A673 (cell line): ENCODE results near the gene PCYT1B. TPM values are rescaled to one million over a fixed set of nuclear protein-coding genes. Genes with fewer than 3 reads are reported as not detected.
A peak's percentile ranks its signal among the peaks of the same experiment; 100 is the strongest.

ENCODE experiments used
- BruUV-seq: library from RNA; stranded (reverse); fragments of 400-500 nt; replicated peaks from 2 replicates; lab custom pipeline; 2021; lab: Mats Ljungman, UMichigan
- CTCF ChIA-PET: fragments of 300-600 bp; sonication (Branson Sonifier 250); formaldehyde crosslinking; loops from one replicate; lab custom pipeline; 2022; ENCODE audit warnings: antibody characterized with exemption; lab: Charles Lee
- POLR2A ChIA-PET: fragments of 300-600 bp; sonication (Branson Sonifier 250); formaldehyde crosslinking; loops from one replicate; lab custom pipeline; 2022; ENCODE audit warnings: antibody characterized with exemption; ENCODE audit not compliant: low non-redundant PET; lab: Charles Lee
- DNase-seq: peaks from one replicate; pipeline ENCODE4 v3.0.0-alpha.2; 2015; ENCODE audit warnings: low spot score
- H3K27ac ChIP-seq: fragments of 200-600 bp; sonication (generic); 2 replicates; pipeline ENCODE4 v1.5.1; 2016; ENCODE audit warnings: mixed run types, low read depth, mild to moderate bottlenecking, mixed read lengths, antibody characterized with exemption, low read length; ENCODE audit not compliant: poor library complexity, severe bottlenecking
- H3K27me3 ChIP-seq: fragments of 200-600 bp; sonication (generic); replicated peaks from 2 replicates; pipeline ENCODE4 v1.6.1; 2017; ENCODE audit warnings: mixed run types, low read depth, mild to moderate bottlenecking, mixed read lengths, antibody characterized with exemption, low read length; ENCODE audit not compliant: insufficient read depth, poor library complexity
- H3K36me3 ChIP-seq: fragments of 200-600 bp; sonication (generic); 2 replicates; pipeline ENCODE4 v1.6.1; 2016; ENCODE audit warnings: mixed run types, mild to moderate bottlenecking, mixed read lengths, antibody characterized with exemption, low read length; ENCODE audit not compliant: insufficient read depth, poor library complexity, severe bottlenecking
- H3K4me1 ChIP-seq: fragments of 200-600 bp; sonication (generic); 2 replicates; pipeline ENCODE4 v1.6.1; 2017; ENCODE audit warnings: mixed run types, mild to moderate bottlenecking, mixed read lengths, antibody characterized with exemption, low read length; ENCODE audit not compliant: insufficient read depth, poor library complexity, severe bottlenecking
- H3K4me3 ChIP-seq: fragments of 200-600 bp; sonication (generic); 2 replicates; pipeline ENCODE4 v1.5.1; 2016; ENCODE audit warnings: low read depth, mixed run types, mild to moderate bottlenecking, mixed read lengths, low read length; ENCODE audit not compliant: poor library complexity, severe bottlenecking
- H3K9me3 ChIP-seq: fragments of 200-600 bp; sonication (generic); 2 replicates; pipeline ENCODE4 v1.6.1; 2016; ENCODE audit warnings: mixed run types, low read depth, mild to moderate bottlenecking, mixed read lengths, antibody characterized with exemption, low read length; ENCODE audit not compliant: poor library complexity, severe bottlenecking
- CTCF ChIP-seq: fragments of 300-800, 200-600 bp; sonication (generic); conservative IDR thresholded peaks from 2 replicates; pipeline ENCODE4 v1.5.1; 2017; ENCODE audit warnings: low read depth, mild to moderate bottlenecking, antibody characterized with exemption, low read length, moderate library complexity, mixed read lengths
- EZH2 ChIP-seq: fragments of 200-600 bp; sonication (generic); IDR thresholded peaks from 2 replicates; pipeline ENCODE4 v1.6.1; 2017; ENCODE audit warnings: borderline replicate concordance, low read depth, mild to moderate bottlenecking, mixed read lengths, antibody characterized with exemption, low read length; ENCODE audit not compliant: poor library complexity, severe bottlenecking
- intact Hi-C: fragments of 100-400 bp; cut with micrococcal nuclease; formaldehyde crosslinking; loops from one replicate; pipeline ENCODE4 v1.10.0; 2022; ENCODE audit not compliant: unreplicated experiment
- total RNA-seq: library from RNA; stranded (reverse); gene quantifications from 2 replicates; pipeline ENCODE4 v1.2.3, GENCODE V29; 2021

The PCYT1B gene
- total RNA-seq, 1 experiment from 2014 or later, result 3.6 TPM

GRCh38 chrX:24646745-24647182 lies 383 bp downstream of the PCYT1B start:
- CTCF ChIA-PET, result interaction anchor here (0.7 kb wide), 1 partner anchor 23 kb away, joined by 3 read pairs; no protein-coding TSS in a partner anchor
- TF ChIP-seq EZH2, result no peak
- no peak for TF ChIP-seq CTCF
- no TSS peak for BruUV-seq
- intact Hi-C loops, result no loop called here
- POLR2A ChIA-PET, result no interaction called here
- no peaks in the 10 kb centered on the region for H3K4me1 ChIP-seq
- peak overlapping the region; percentile 26 for H3K4me3 ChIP-seq
- H3K36me3 ChIP-seq, result no peaks in the 10 kb centered on the region
- H3K9me3 ChIP-seq, result no peaks in the 10 kb centered on the region
- no peaks in the 10 kb centered on the region for H3K27me3 ChIP-seq
- peak overlapping the region; percentile 35 for H3K27ac ChIP-seq
- peak; percentile 65 for DNase-seq

GRCh38 chrX:24646006-24646405 lies 1.1 kb downstream of the PCYT1B start:
- H3K4me1 ChIP-seq, result no peaks in the 10 kb centered on the region
- no peak overlapping the region for H3K27ac ChIP-seq
- intact Hi-C loops, result no loop called here
- POLR2A ChIA-PET, result no interaction called here
- H3K4me3 ChIP-seq, result no peak overlapping the region
- TF ChIP-seq EZH2 (no peak), CTCF (no peak)
- CTCF ChIA-PET, result no interaction called here
- no TSS peak for BruUV-seq
- DNase-seq, result no peak
- H3K9me3 ChIP-seq, result no peaks in the 10 kb centered on the region
- no peaks in the 10 kb centered on the region for H3K36me3 ChIP-seq
- no peaks in the 10 kb centered on the region for H3K27me3 ChIP-seq

- Histone ChIP-seq H3K4me3 (no peak overlapping the region), H3K9me3 (no peaks in the 10 kb centered on the region), H3K27me3 (no peaks in the 10 kb centered on the region), H3K4me1 (no peaks in the 10 kb centered on the region), H3K36me3 (no peaks in the 10 kb centered on the region), H3K27ac (no peak overlapping the region)
- intact Hi-C loops, result no loop called here
- BruUV-seq, result no TSS peak
- no peak for TF ChIP-seq EZH2
- TF ChIP-seq CTCF, result no peak
- DNase-seq, result no peak
- ChIA-PET CTCF (no interaction called here), POLR2A (no interaction called here)
These were observed 4.0 kb downstream of the PCYT1B start for GRCh38 chrX:24643116-24643515.
